ENCODE measurements around the gene OPRM1. TPM values are rescaled to one million over a fixed set of nuclear protein-coding genes. Genes with fewer than 3 reads are reported as not detected.
"Not testable (repeated sequence)": the region's sequence is repeated elsewhere in the genome, so short reads cannot be mapped to it uniquely, and the experiment has no call there.

The OPRM1 gene
- total RNA-seq, 3 donors from 2014 or later, result 0.57 TPM; not detected in 2

GRCh38 chr6:154234019-154234772, 195.2 kb downstream of the OPRM1 start:
- peak; percentile 29 for ATAC-seq
- no peaks in the 10 kb centered on the region for H3K9me3 ChIP-seq
- no peaks in the 10 kb centered on the region for H3K4me1 ChIP-seq (ENCODE audit: low read depth)
- intact Hi-C loops (cut with DNase I, micrococcal nuclease), result no loop called here
- no peak for TF ChIP-seq CTCF (IDR thresholded peaks at IDR 0.05)
- no peaks in the 10 kb centered on the region for H3K36me3 ChIP-seq (ENCODE audit: low read depth)
- DNase-seq, result no peak
- no peak overlapping the region for H3K4me3 ChIP-seq

- Histone ChIP-seq H3K4me1 (ENCODE audit: low read depth) (no peaks in the 10 kb centered on the region), H3K36me3 (ENCODE audit: low read depth) (no peaks in the 10 kb centered on the region), H3K9me3 (no peaks in the 10 kb centered on the region), H3K4me3 (no peak overlapping the region)
- intact Hi-C loops (cut with DNase I, micrococcal nuclease), result no loop called here
- TF ChIP-seq CTCF (IDR thresholded peaks at IDR 0.05), result no peak
- ATAC-seq (no peak), DNase-seq (no peak)
Observed at GRCh38 chr6:154236646-154237301, 197.7 kb downstream of the OPRM1 start.

GRCh38 chr6:154238831-154239230, 199.8 kb downstream of the OPRM1 start:
- no peak for DNase-seq
- no peaks in the 10 kb centered on the region for H3K9me3 ChIP-seq
- H3K36me3 ChIP-seq (ENCODE audit: low read depth), result no peaks in the 10 kb centered on the region
- H3K4me3 ChIP-seq, result no peak overlapping the region
- intact Hi-C loops (cut with DNase I, micrococcal nuclease), result no loop called here
- no peaks in the 10 kb centered on the region for H3K4me1 ChIP-seq (ENCODE audit: low read depth)
- ATAC-seq, result no peak
- TF ChIP-seq CTCF (IDR thresholded peaks at IDR 0.05), result no peak

GRCh38 chr6:154239392-154239791, 200.4 kb downstream of the OPRM1 start:
- no peak for ATAC-seq
- H3K36me3 ChIP-seq (ENCODE audit: low read depth), result no peaks in the 10 kb centered on the region
- intact Hi-C loops (cut with DNase I, micrococcal nuclease), result no loop called here
- no peaks in the 10 kb centered on the region for H3K9me3 ChIP-seq
- H3K4me1 ChIP-seq (ENCODE audit: low read depth), result no peaks in the 10 kb centered on the region
- DNase-seq, result no peak
- TF ChIP-seq CTCF (IDR thresholded peaks at IDR 0.05), result no peak
- H3K4me3 ChIP-seq, result no peak overlapping the region

GRCh38 chr6:154241061-154241460, 202.0 kb downstream of the OPRM1 start:
- H3K4me3 ChIP-seq; DNase-seq; H3K36me3 ChIP-seq (ENCODE audit: low read depth); H3K9me3 ChIP-seq; H3K4me1 ChIP-seq (ENCODE audit: low read depth); intact Hi-C loops (cut with DNase I, micrococcal nuclease); ATAC-seq: not testable (repeated sequence)

GRCh38 chr6:154241581-154241980, 202.5 kb downstream of the OPRM1 start:
- Histone ChIP-seq H3K9me3 (no peaks in the 10 kb centered on the region), H3K4me3 (no peak overlapping the region), H3K4me1 (ENCODE audit: low read depth) (no peaks in the 10 kb centered on the region), H3K36me3 (ENCODE audit: low read depth) (no peaks in the 10 kb centered on the region)
- ATAC-seq (no peak), DNase-seq (no peak)
- no peak for TF ChIP-seq CTCF (IDR thresholded peaks at IDR 0.05)
- intact Hi-C loops (cut with DNase I, micrococcal nuclease), result no loop called here
